ENCODE results near the gene TTLL9.

GRCh38 chr20:31963889-31964288 is 93.5 kb downstream of the TTLL9 start:
- TF ChIP-seq CTCF (IDR thresholded peaks at IDR 0.05) = no peak
- TF ChIP-seq POLR2A (IDR thresholded peaks at IDR 0.05) = no peak

All from thyroid gland (tissue), 4 donors.